Epithelial cell of prostate (primary cell): ENCODE measurements around the gene TDRD10.
"Not testable (repeated sequence)": the region's sequence is repeated elsewhere in the genome, so short reads cannot be mapped to it uniquely, and the experiment has no call there.

Experiments
- DNase-seq: peaks from one replicate; pipeline ENCODE4 v3.0.0-alpha.2; 2011; ENCODE audit warnings: low read depth, low spot score
- H3K27ac ChIP-seq: fragments of 450-650 bp; 2 replicates; pipeline ENCODE4 v1.5.1; 2017; ENCODE audit warnings: mild to moderate bottlenecking

TDRD10 gene

DNA sequence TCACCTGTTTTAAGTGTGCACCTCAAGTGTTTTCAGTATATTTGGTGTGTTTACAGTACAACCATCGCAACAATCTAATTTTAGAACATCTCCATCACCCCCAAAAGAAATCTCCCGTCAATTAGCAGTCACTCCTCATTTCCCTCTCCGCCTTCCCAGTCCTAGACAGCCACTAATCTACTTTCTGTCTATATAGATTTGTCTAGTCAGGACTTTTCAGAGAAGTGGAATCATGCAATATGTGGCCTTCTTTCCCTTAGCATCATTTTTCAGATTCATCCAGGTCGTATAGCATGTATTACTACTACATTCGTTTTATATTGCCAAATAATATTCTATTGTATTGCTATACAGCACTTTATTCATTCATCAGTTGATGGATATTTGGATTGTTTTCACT, 1.9 kb downstream of the TDRD10 start:
- DNase-seq = no peak
- H3K27ac ChIP-seq = no peak overlapping the region

DNA sequence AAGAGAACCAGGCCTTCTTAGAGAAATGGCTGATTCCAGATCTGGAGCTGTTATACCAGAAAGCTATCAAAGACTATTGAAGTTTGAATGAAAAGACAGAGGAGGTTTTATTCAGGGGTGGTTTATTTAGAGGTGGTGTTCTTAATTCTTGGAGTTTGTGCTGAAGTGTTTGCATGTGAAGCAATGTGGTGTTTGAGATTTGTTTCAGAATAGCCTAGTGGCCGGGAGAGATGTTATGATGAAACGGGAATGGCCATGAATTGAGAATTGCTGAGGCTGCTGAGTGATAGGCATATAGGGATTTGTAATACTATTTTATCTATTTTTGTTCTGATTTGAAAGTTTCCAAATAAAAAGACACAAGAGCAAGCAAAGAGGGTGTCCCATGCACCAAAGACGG, 10.7 kb downstream of the TDRD10 start:
- no peak overlapping the region for H3K27ac ChIP-seq
- no peak for DNase-seq

DNA sequence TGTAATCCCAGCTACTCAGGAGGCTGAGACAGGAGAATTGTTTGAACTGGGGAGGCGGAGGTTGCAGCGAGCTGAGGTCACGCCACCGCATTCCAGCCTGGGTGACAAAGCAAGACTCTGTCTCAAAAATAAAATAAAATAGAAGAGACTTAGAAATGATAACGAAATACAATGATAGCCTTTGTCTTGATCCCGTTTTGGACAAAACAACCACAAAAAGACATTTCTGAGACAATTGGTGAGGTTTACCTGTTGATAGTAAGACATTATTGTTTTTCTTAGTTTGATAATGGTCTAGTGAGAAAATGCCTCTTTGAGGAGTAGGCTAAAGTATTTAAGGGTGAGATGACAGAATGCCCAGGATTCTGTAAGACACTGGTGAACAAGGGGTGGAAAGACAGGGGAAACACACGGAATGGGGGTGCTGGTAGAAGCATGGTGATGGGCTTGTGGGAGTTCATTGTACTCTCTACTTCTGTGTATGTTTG, 12.1 kb downstream of the TDRD10 start:
- no peak for DNase-seq
- H3K27ac ChIP-seq = no peak overlapping the region

DNA sequence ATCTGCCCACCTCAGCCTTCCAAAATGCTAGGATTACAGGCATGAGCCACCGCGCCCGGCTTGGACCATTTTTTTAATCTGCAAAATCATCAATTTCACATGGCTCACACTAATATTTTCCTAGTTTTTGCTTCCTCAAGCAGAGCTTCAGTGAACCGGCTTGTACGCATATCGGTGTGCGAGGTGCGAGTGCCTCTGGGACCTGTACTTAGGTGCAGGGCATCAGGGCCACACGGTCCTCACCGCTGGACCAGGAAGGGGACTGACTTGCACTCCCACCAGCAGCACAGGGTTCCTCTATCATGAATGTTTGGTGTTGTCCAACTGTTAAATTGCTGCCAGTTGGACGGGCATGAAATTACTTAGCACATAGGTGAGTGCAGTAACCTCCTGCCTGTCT, 15.6 kb downstream of the TDRD10 start:
- H3K27ac ChIP-seq = no peak overlapping the region
- no peak for DNase-seq

DNA sequence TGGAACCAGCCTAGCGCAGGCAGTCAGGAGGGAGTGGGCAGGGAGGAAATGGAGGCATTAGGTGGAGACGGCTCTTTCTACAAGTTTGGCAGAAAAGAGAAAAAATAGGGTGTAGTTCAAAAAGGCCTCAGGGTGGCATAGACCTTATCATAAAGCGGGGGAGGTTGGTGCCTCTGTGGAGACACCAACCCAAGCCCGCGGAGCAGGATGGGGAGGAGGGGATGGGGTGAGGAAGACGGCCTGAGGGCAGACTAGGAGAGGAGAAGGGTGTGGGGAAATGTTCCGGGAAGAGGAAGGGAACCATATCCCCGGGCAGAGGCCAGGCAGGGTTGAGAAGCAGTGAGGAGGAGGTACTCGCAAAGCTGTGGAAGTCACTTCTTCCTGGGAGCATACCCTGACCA, 17.6 kb downstream of the TDRD10 start:
- H3K27ac ChIP-seq = no peak overlapping the region
- DNase-seq = no peak

DNA sequence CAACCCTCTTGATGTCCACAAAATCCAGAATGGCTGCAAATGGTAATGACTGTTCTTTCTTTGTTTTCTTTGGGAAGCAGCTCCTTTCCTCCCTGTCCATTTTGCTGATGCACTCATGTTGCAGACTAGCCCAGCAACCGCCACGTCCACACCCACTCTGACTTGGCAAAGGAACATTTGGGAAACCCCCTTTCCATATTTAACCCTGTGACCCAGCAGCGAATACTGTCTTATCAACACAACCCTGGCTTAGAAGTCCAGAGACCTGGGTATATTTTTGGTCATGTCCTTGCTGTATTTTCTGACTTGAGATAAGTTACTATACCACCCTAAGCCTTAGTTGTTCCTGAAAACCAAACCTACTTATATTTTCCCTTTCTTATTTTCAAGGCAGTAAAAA, 18.3 kb downstream of the TDRD10 start:
- no peak overlapping the region for H3K27ac ChIP-seq
- DNase-seq = no peak

DNA sequence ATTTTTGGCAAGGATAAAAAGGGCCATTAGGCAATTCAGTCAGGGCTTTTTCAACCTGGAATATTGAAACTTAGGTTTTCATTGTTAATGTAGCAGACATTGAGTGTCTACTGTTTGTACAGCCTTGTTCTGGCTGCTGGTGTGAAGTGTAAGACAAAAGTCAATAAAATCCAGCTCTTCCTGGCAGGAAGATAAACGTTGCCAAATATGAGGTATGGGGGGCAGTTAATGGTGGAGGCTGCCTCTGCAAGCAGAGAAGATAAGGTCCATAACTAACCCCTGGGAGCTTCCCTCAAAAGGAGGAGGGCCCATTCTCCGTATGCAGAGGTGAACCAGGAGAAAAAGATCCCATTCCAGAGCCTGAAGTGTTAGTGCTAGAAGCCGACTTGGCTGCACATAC, 19.7 kb downstream of the TDRD10 start:
- H3K27ac ChIP-seq = no peak overlapping the region
- no peak for DNase-seq

DNA sequence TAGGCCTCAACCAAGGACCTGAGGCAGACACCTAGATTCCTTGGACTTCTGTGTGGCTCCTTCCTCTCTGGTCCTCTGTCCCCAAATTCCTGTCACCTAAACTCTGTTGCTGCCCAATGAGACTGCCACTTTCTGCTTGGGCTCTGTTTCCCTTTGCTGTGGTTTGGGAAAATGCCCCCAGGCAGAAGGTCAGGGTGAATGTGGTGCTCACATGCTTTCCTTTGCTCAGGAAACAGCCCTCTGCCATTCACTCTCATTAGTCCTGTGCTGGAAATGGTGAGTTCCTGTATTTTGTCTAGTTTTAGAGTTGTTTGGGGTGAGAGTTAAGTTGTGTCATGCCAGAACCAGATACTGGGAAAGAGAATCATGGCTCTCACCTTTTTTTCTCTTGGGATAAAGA, 22.9 kb downstream of the TDRD10 start:
- DNase-seq = no peak
- no peak overlapping the region for H3K27ac ChIP-seq

DNA sequence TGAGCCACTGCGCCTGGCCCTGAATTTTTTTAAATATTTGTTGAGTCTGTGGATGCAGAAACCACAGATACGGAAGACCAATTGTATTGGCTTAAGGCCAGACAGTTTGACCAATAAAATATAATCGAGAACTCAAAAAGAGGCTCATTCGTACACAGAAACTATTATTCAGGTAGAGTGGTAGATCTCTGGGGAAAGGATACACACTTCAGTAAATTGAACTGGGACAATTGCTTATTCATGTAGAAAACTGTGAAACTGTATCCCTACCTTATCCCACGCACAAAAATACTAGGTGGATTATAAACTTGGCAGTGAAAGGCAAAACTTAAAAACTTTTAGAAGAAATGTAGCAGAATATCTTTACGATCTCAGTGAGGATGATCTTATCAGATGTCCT, 25.2 kb downstream of the TDRD10 start:
- no peak for DNase-seq

DNA sequence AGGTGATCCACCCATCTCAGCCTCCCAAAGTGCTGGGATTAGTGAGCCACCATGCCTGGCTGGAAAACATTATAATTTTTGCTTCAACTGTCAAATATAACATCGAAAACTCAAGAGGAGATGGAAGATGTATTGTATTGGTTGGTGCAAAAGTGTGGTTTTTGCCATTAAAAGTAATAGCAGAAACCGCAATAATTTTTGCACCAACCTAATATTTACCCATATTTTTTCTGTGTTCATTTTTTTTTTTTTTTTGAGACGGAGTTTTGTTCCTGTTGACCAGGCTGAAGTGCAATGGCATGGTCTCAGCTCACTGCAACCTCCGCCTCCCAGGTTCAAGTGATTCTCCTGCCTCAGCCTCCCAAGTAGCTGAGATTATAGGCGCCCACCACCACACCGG, 27.3 kb downstream of the TDRD10 start:
- no peak for DNase-seq

More for the DNA sequence above, 25.2 kb downstream of the TDRD10 start:
- H3K27ac ChIP-seq = no peak overlapping the region

DNA sequence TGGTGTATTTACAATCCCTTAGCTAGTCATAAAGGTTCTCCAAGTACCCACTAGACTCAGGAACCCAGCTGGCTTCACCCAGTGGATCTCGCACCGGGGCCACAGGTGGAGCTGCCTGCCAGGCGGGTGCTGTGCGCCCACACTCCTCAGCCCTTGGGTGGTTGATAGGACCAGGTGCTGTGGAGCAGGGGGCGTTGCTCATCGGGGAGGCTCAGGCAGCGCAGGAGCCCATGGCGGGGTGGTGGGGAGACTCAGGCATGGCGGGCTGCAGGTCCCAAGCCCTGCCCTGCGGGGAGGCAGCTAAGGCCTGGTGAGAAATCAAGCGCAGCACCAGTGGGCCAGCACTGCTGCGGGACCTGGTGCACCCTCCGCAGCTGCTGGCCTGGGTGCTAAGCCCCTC, 29.9 kb downstream of the TDRD10 start:
- not testable (repeated sequence) for DNase-seq, H3K27ac ChIP-seq

More for the DNA sequence above, 27.3 kb downstream of the TDRD10 start:
- H3K27ac ChIP-seq = no peak overlapping the region

DNA sequence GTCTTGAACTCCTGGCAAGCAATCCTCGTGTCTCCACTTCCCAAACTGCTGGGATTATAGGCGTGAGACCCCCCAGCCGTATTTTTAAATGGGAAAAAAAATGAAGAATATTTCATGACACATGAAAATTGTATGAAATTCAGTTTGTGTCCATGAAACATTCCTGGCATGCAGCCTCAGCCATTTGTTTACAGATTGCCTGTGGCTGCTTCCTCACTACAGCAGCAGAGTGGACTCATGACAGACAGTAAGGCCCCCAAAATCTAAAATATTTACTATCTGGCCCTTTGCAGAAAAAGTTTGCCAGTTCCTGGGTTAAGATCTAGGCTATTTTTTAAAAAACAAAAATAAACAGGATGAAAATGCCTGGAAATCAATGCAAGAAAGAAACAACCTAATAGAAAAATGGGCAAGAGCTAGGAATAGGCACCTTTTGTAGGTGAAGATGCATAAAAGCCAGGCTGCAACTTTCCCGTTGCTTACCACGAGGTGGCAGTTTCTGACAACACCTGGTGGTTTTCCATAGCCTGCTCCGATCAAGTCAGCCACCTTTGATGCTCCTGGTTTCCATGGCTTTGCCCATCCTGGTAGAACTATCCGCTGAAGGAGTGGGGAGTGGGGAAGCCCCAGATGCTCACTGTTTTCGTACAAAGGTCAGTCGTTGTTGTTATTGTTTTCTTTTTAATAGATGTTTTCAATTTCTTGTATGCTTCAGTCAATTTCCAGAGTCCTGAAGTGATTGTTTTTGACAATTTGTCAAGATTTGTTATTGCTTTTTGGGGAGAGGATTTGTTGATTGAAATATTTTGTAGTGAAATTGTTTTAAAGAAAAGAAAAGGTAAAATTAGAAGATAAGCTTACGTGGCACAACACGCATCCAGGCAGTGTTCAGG, 32.2 kb downstream of the TDRD10 start:
- H3K27ac ChIP-seq = no peak overlapping the region
- no peak for DNase-seq

DNA sequence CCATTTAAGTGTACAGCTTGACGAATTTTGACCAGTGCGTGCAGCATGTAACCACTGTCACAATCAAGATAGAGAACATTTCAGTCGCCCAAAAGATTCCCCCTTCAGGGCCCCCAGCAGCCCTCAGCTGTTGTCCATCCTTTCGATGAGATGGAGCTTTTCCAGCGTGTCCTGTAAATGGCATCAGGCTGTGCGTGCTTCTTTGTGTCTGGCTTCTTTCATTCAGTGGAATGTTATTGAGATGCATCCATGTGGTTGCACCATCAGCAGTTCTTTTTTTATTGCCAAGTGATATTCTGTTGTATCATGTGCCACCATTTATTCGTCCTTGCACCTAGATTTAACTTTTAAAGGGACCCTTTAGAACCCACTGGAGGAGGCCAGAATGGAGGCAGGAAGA, 34.6 kb downstream of the TDRD10 start:
- no peak for DNase-seq

DNA sequence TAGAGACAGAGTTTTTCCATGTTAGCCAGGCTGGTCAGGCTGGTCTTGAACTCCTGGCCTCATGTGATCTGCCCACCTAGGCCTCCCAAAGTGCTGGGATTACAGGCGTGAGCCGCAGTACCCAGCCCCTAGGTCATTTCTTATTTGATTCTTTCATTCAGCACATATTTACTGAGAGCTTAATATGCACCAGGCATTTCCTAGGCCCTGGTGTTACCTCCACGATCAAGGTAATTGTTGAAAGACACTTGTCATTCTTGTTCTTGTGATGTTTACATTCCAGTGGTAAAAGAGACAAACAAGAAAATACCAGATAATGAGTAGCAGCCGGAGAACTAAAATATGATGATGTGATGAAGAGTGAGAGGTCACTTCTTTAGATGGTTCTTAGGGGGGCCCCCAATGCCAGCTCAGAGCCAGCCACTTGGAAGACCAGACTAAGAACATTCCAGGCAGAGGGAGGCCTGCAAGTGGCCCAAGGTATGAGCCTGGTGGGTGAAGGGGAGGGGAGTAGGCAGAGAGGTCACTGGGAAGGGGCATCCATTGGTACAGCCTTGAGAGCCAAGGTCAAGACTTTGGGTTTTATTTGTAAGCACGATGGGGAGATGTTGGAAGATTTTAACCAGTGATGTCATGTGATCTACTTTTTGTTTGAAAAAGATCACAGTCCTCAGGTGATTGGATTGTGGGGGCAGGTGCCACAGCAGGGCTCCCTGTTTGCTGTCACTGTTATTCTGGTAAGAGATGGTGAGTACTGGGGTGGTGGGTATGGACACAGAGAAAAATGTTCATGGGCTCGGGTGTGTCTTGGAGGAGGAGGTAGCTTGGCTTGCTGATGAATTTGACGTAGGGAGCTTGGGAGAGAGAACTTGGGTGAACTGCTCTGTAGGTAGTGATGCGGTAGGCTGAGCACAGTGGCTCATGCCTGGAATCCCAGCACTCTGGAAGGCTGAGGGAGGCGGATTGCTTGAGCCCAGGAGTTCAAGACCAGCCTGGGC, 37.8 kb downstream of the TDRD10 start:
- H3K27ac ChIP-seq = no peak overlapping the region
- DNase-seq = no peak

More for the DNA sequence above, 34.6 kb downstream of the TDRD10 start:
- no peak overlapping the region for H3K27ac ChIP-seq

DNA sequence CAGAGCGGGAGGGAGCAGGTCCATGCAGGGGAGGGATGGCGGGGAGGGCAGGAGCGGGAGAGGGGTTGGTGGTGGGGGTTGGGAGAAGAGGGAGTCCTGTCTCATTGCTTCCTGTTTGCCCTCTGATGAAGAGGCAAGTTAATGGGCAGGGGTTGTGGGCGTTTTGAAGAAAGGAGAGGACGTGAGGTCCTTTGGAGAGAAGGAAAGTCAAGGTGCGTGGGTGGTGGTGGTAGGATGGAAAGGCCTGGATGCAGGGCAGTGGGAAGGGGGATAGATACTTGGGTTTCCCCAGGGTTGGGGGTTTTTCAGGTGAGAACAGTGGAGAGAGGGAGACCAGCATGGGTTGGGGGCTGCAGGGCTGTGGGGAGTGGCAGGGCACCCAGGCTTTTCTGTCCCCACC, 39.2 kb downstream of the TDRD10 start:
- no peak for DNase-seq

DNA sequence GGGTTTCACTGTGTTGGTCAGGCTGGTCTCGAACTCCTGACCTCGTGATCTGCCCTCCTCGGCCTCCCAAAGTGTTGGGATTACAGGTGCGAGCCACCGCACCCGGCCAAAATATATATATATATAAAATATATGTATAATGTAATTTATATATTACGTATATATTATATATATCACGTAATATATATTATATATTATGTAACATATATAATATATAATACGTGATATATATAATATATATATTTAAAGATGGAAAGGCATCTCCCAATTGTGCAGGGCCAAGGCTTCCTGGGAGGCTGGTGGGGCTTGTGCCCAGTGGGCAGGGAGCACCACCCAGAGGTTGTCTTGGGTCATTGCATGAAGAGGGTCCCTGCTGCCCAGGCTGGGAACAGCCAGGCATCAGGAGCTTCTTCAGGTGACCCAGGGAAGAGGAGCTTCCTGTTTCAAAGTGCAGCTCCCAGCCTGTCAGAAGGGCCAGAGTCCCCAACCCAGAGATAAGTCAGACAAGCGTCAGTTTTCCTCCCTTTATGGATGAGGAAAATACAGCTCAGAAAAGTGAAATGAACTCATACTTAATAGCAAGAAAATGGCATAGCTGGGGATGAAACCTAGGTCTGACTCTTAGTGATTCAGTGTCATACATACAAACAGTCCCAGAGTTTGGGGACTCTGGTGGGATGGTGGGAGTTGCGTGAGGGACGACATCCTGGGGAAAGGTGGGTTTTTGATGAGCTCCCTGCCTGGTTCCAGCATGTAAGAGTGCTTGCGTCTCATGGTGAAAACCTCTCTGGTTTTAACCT, 44.4 kb downstream of the TDRD10 start:
- DNase-seq = no peak
- H3K27ac ChIP-seq = no peak overlapping the region

More for the DNA sequence above, 39.2 kb downstream of the TDRD10 start:
- no peak overlapping the region for H3K27ac ChIP-seq

DNA sequence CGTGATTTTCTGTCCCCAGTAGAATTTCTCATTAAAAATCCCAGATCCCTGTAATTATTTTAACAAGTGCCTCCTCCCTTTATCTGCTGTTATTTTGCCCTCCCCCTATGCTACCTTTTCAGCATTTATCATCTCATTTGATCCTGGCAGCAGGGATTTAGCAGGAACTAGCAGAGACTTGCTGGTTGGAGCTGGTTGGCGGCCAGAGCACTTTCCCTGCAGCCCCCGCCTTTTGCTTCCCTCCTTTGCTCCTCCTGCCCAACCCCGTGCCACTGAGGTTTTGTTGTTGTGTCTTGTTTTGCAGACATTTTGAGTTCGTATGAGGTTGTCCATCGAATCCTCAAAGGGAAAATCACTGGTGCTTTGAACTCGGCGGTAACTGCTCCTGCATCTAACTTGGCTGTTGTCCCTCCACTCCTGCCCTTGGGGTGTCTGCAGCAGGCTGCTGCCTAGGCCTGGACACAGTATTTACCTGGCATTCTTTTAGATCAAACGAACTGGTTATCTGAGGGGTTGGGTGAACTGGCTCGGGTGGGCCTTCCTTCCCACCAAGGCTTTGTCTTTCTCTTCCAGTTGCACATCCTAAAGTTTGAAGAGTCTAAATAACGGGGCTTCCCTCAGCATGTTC, 45.2 kb downstream of the TDRD10 start:
- no peak for DNase-seq
- H3K27ac ChIP-seq = no peak overlapping the region

DNA sequence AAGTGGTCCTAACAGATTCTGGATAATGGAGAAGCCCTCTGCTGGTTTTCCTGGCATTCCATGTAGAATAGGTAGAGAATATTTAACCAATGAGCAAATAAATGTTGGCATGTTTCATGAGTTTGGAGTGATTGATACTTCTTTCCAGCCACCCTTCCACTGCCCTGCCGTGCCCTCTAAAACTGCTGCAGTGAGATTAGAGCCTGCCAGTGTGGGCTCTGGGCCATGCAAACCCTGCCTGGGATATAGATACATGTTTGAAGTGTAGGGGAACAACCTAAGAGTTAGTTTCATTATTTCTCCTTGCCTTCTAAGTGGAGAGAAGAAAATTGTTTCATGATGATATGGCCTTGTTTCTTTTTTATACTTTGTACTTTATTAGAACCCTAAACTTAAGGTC, 46.0 kb downstream of the TDRD10 start:
- DNase-seq = no peak
- no peak overlapping the region for H3K27ac ChIP-seq

DNA sequence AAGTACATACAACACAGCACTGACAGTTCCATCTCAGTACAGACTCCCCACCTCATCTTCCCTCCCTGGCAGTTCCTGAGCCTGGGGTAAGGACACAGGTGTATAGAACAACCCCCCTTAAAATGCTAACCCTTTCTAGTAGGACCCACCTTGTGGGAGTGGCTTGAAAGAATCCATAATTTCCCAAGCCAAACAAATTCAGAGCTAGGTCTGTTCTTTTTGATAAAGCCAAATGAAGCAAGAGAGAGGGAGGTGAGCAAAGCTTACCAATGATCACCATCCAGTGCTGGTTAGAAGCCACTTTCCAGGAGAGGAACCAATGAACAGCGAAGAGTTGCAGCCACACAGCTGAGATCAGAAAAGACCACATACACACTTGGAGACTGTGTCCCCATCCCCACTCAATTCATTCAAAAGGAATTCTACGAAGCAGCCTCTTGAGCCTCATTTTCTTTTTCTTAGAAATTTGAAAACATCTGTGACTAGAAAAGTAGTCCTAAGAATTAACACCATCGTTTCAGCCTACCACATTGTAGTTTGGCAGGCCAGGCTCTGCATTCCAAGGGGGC, 47.3 kb downstream of the TDRD10 start:
- no peak overlapping the region for H3K27ac ChIP-seq
- DNase-seq = no peak
